HFF-Myc (cell line): Measurements from ENCODE around the gene TCP11X2.
"Not testable (repeated sequence)": the region's sequence is repeated elsewhere in the genome, so short reads cannot be mapped to it uniquely, and the experiment has no call there.

Source experiments
- DNase-seq: peaks from one replicate; pipeline ENCODE4 v3.0.0-alpha.2; 2011; ENCODE audit warnings: low read depth; ENCODE audit errors: extremely low read depth
- H3K4me3 ChIP-seq: replicated peaks from 2 replicates; pipeline ENCODE4 v1.5.1; 2011; ENCODE audit warnings: low read depth, mild to moderate bottlenecking, control low read depth, low read length
- TF ChIP-seq, protein P1 (sequence below): IDR thresholded peaks from 2 replicates; pipeline ENCODE4 v1.5.1; 2012; ENCODE audit warnings: mild to moderate bottlenecking, low read depth, low read length, control low read depth; ENCODE audit errors: missing control alignments

The TCP11X2 gene

DNA sequence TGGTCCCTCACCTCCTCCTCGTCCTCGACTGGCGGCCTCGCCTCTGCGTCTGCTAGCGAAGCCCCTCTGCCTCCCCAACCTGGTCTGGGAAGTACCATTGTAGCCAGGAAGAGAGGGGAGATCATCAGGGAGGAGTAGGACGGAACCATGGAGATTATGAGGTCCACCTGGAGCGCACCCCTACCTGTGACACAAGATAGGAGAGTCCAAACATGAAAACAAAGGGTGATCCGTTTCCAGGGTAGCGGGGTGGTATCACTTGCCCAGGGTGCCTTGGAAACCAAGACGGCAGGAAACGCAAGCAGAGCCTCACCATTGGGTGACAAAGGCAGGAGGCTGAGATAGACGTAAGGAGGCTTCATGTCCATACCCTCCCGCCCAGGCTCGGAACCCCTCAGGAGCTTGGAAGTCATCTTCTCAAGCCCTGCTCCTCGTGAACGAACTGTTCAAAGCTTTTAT is at the start of gene TCP11X2:
TSS of gene TCP11X2 (minus strand) at position 51 of the 459 bp plus-strand sequence.
- not testable (repeated sequence) for H3K4me3 ChIP-seq, DNase-seq

DNA sequence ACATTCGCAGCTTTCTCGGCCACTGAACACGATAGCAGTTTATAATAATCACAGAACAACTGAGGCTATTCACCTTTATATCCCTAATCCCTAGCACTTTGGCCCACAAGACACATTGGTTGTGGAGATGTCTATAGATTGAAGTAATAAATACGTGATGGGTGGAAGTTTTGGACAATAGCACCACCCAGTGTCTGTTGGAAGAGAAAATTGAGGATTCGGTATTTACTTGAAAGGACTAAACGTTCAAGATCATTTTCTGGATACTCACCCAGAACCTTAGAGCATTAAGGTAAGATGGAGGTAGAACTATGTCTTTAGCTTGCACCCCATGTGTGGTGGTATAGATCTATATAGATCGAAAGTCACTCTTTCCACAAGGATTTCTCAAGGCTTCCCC is 45.7 kb upstream of the TCP11X2 start:
- H3K4me3 ChIP-seq = no peak overlapping the region
- no peak for DNase-seq
- TF ChIP-seq, protein P1, sequence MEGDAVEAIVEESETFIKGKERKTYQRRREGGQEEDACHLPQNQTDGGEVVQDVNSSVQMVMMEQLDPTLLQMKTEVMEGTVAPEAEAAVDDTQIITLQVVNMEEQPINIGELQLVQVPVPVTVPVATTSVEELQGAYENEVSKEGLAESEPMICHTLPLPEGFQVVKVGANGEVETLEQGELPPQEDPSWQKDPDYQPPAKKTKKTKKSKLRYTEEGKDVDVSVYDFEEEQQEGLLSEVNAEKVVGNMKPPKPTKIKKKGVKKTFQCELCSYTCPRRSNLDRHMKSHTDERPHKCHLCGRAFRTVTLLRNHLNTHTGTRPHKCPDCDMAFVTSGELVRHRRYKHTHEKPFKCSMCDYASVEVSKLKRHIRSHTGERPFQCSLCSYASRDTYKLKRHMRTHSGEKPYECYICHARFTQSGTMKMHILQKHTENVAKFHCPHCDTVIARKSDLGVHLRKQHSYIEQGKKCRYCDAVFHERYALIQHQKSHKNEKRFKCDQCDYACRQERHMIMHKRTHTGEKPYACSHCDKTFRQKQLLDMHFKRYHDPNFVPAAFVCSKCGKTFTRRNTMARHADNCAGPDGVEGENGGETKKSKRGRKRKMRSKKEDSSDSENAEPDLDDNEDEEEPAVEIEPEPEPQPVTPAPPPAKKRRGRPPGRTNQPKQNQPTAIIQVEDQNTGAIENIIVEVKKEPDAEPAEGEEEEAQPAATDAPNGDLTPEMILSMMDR = no peak

- DNase-seq = no peak
- TF ChIP-seq, protein P1 = no peak
- H3K4me3 ChIP-seq = peak within 1 kb of the TSS; percentile 28
Observed at GRCh38 chrX:102515975-102516941, 44.6 kb upstream of the TCP11X2 start, which contains the start of gene TMSB15A. TSS of gene TMSB15A (minus strand) at chrX:102516739.

- no peak for DNase-seq
- no peak overlapping the region for H3K4me3 ChIP-seq
- TF ChIP-seq, protein P1 = no peak
Observed at GRCh38 chrX:102514536-102514935, 42.9 kb upstream of the TCP11X2 start.

DNA sequence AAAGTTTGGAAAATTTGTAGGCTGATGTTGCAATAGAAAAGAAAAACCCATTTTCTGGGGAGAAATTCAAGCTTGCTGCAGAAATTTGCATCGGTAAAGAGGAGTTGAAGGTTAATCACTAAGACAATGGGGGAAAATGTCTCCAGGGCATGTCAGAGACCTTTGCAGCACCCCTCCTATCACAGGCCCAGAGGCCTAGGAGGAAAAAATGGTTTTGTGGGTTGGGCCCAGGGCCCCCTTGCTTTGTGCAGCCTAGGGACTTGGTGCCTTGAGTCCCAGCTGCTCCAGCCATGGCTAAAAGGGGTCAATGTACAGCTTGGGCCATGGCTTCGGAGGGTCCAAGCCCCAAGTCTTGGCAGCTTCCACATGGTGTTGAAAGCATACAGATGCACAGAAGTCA is 27.1 kb upstream of the TCP11X2 start:
- no peak for DNase-seq
- no peak overlapping the region for H3K4me3 ChIP-seq
- TF ChIP-seq, protein P1 = no peak

DNA sequence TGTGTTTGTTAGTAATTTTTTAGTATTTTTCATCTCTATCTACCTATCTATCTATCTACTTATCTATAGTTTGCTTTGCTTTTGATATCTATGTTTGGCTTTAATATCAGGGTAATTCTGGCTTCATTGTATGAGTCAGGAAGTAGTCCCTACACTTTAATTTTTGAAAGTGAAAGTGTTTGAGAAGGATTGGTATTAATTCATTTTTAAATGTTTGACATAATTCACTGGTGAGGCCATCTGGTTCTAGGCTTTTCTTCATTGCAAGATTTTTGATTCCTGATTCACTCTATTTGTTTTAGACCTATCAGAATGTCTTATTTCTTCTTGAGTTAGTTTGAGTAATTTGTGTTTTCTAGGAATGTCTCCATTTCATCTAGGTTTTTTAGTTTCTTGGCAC is 20.2 kb upstream of the TCP11X2 start:
- DNase-seq = no peak
- TF ChIP-seq, protein P1 = no peak
- H3K4me3 ChIP-seq = no peak overlapping the region

- DNase-seq, H3K4me3 ChIP-seq: not testable (repeated sequence)
Observed at GRCh38 chrX:102478765-102479164, 7.2 kb upstream of the TCP11X2 start.

DNA sequence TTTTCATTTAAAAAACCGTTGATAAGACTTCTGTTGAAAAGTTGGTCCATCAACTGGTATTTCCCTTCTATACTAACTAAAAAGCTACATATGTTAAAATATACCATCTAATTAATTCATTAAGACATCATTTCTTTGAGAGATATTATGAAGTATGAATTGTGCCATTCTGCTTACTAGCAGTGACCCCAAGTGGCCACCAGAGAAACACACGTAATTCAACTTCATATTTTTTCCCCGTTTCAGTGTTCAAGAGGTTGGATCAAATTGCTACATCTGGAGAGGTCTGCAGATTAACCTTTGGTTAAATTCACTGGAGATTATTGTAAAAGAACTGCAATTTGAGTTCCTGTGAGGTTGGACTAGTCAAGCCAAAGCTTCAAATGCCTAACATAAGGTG is 1.4 kb downstream of the TCP11X2 start:
- H3K4me3 ChIP-seq, DNase-seq: not testable (repeated sequence)

DNA sequence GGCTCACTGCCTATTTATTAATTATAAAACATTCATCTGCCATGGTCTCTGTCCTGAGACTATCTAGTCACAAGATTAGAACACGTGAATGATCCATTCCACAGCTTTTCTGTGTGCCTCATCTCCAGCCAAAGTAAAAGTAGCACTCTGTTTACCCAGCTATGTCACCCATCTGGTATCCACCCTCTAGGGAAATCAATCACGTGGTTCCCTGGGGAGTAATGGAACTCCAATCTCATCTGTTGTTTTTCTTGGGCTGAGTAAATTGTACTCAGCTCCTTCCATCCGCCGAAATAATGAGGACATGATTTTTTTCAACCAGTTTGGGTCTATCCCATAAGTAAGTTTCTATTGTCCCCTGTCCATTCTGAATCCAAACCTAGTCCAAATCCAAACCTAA is 13.0 kb downstream of the TCP11X2 start:
- DNase-seq = not testable (repeated sequence)

GRCh38 chrX:102439908-102440307 is 31.7 kb downstream of the TCP11X2 start, which contains the start of gene NXF2B:
TSS of gene NXF2B (minus strand) at chrX:102440008. CDS start at chrX:102380036, 59,972 bp downstream.
- not testable (repeated sequence) for H3K4me3 ChIP-seq, DNase-seq

More for the DNA sequence above, 13.0 kb downstream of the TCP11X2 start:
- H3K4me3 ChIP-seq = not testable (repeated sequence)

GRCh38 chrX:102414493-102414892 is 57.1 kb downstream of the TCP11X2 start:
- DNase-seq, H3K4me3 ChIP-seq: not testable (repeated sequence)
